Thoracic aorta (tissue), 2 donors: ENCODE measurements around the gene PIAS2. TPM values are rescaled to one million over a fixed set of nuclear protein-coding genes. Genes with fewer than 3 reads are reported as not detected.

ENCODE experiments used
- ATAC-seq: fragments of 150-250 bp; one replicate; pipeline ENCODE4 v1.8.0; 2017; ENCODE audit warnings: low read depth; ENCODE audit not compliant: insufficient number of reproducible peaks, low FRiP score
- DNase-seq: peaks from one replicate; pipeline ENCODE4 v3.0.0-alpha.2; 2020; ENCODE audit warnings: low spot score
- H3K27ac ChIP-seq, 2 donors: fragments of 200-600 bp; sonication (generic); 1 replicate in 1 of 2; 2 replicates in 1 of 2; pipeline ENCODE4 v1.5.1; 2016; ENCODE audit warnings: mild to moderate bottlenecking in 2 of 2, moderate library complexity in 2 of 2
- H3K27me3 ChIP-seq: fragments of 200-600 bp; sonication (generic); replicated peaks from 2 replicates; pipeline ENCODE4 v1.6.0; 2016; ENCODE audit warnings: mild to moderate bottlenecking; ENCODE audit not compliant: insufficient read depth
- H3K36me3 ChIP-seq: fragments of 200-600 bp; sonication (generic); one replicate; pipeline ENCODE4 v1.5.1; 2016
- H3K4me1 ChIP-seq, 2 donors: fragments of 200-600 bp; sonication (generic); 1 replicate in 1 of 2; 2 replicates in 1 of 2; pipeline versions ENCODE4 v1.5.1 to v1.6.0; 2016; ENCODE audit warnings: low read depth in 2 of 2, mild to moderate bottlenecking in 1 of 2; ENCODE audit not compliant: control insufficient read depth in 1 of 2
- H3K4me3 ChIP-seq: fragments of 200-600 bp; sonication (generic); 2 replicates; pipeline ENCODE4 v1.5.1; 2016; ENCODE audit warnings: mild to moderate bottlenecking
- H3K9me3 ChIP-seq: fragments of 200-600 bp; sonication (generic); 2 replicates; pipeline ENCODE4 v1.5.1; 2016
- total RNA-seq, 2 donors: library from RNA; depleted of rRNA; stranded (reverse); fragments of >200 nt; gene quantifications; one replicate each; pipeline versions ENCODE4 v1.1.0 to v1.2.3, GENCODE V29; 2016
- TF ChIP-seq, protein P1 (sequence below): fragments of 200-600 bp; sonication (generic); IDR thresholded peaks from one replicate; pipeline ENCODE4 v1.5.1; 2019; ENCODE audit warnings: antibody characterized with exemption

PIAS2 gene
- total RNA-seq, 2 donors from 2014 or later, result 30.6 to 38.2 TPM

DNA sequence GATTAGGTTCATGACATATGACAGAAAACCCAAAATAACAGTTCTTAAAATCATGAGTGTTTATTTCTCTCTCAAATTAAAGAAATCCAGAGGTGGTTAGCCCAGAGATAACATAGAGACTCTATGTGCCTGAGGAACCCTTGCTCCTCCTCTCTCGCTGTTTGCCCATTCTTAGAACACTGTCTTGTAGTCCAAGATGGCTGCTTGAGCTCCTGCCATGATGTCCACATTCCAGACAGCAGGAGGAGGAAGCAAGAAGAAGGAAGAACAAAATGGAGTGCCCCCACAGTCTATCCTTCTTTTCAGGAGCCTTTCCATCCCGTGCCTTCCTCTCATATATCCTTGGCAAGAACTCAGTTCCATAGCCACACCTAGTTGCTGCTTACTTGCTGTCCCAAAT lies 146.6 kb downstream of the PIAS2 start:
- no peak overlapping the region for H3K27ac ChIP-seq
- H3K27me3 ChIP-seq, result no peaks in the 10 kb centered on the region
- TF ChIP-seq, protein P1, sequence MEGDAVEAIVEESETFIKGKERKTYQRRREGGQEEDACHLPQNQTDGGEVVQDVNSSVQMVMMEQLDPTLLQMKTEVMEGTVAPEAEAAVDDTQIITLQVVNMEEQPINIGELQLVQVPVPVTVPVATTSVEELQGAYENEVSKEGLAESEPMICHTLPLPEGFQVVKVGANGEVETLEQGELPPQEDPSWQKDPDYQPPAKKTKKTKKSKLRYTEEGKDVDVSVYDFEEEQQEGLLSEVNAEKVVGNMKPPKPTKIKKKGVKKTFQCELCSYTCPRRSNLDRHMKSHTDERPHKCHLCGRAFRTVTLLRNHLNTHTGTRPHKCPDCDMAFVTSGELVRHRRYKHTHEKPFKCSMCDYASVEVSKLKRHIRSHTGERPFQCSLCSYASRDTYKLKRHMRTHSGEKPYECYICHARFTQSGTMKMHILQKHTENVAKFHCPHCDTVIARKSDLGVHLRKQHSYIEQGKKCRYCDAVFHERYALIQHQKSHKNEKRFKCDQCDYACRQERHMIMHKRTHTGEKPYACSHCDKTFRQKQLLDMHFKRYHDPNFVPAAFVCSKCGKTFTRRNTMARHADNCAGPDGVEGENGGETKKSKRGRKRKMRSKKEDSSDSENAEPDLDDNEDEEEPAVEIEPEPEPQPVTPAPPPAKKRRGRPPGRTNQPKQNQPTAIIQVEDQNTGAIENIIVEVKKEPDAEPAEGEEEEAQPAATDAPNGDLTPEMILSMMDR, result no peak
- no peaks in the 10 kb centered on the region for H3K4me1 ChIP-seq
- H3K4me3 ChIP-seq, result no peak overlapping the region
- DNase-seq (no peak), ATAC-seq (no peak)
- no peaks in the 10 kb centered on the region for H3K36me3 ChIP-seq
- H3K9me3 ChIP-seq, result no peaks in the 10 kb centered on the region

DNA sequence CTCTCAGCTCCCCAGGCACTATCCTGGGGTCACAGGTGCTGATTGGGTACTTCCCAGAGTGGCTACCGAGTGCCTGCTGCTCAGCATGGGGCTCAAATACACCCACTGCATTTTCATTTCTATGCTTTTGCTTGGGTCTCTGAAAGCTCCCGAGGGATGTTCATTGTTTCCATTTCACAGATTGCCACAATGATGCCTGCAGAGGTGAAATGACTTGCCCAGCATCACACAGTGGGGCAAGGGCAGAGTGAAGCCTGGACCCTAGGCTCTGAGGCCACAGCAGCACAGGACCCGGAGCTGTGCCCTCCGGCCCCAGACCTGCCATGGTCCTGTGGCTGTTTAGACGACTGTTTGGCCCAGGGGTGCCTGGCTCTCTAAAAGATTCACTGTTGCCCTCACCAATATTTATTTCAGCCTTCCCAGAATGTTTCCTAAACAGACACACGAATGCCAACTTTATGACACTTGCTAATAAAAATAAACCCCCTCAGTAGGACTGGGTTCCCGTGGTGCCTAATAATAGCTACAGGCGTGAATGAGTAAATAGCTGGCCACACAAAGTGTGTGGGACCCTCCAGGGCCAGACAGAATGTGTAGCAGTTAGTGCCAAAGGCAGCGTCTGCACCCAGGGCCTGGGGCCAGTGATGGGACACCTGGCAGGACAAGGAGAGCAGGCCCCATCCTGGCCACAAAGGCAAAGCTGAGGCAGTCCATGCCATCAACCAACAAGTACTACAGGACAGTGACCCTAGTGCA lies 149.0 kb downstream of the PIAS2 start:
- Histone ChIP-seq H3K9me3 (no peaks in the 10 kb centered on the region), H3K4me3 (no peak overlapping the region), H3K36me3 (no peaks in the 10 kb centered on the region), H3K27me3 (no peaks in the 10 kb centered on the region), H3K4me1 (no peaks in the 10 kb centered on the region), H3K27ac (no peak overlapping the region)
- DNase-seq, result no peak
- TF ChIP-seq, protein P1, result no peak
- ATAC-seq, result no peak

DNA sequence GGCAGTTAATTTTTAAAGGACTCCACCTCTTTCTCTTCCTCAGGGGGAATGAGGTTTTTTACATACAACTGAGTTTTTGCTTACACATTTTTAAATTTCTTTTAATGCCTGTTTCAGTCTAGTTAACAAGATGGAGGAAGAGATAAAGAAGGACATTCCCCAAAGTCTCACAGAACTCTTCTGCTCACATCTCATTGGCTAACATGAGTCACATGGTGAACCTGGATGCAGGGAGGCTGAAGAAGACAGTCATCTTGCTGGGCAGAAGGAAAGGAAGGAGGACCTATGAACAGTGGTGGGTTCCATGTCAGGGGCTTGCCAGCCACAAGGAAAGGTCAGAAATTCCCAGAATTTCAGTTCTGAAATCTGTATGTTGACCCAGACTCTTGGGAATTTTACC lies 150.1 kb downstream of the PIAS2 start:
- no peak for DNase-seq
- no peak for ATAC-seq
- Histone ChIP-seq H3K36me3 (no peaks in the 10 kb centered on the region), H3K27ac (no peak overlapping the region), H3K9me3 (no peaks in the 10 kb centered on the region), H3K4me3 (no peak overlapping the region), H3K4me1 (no peaks in the 10 kb centered on the region), H3K27me3 (no peaks in the 10 kb centered on the region)
- TF ChIP-seq, protein P1, result no peak

DNA sequence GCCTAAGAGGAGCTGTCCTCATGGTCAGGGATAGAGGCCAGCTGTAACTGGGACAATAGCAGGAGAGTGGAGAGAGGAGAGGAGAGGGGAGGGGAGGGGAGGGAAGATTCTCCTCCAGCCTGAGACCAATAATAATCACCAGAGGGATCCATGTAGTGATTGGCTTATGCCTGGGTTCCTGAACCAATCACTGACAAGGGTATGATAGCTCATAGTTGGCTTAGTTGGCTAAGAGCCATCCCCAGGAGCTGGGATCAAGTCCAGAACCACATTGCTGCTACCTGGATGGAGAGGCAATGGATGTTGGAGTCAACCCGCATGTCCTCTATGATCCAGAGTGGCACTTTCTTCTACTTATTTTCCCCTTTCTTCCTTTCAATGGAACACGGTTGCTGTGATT lies 152.7 kb downstream of the PIAS2 start:
- Histone ChIP-seq H3K27me3 (no peaks in the 10 kb centered on the region), H3K36me3 (no peaks in the 10 kb centered on the region), H3K9me3 (no peaks in the 10 kb centered on the region), H3K27ac (no peak overlapping the region), H3K4me1 (no peaks in the 10 kb centered on the region), H3K4me3 (no peak overlapping the region)
- TF ChIP-seq, protein P1, result no peak
- no peak for DNase-seq
- no peak for ATAC-seq

DNA sequence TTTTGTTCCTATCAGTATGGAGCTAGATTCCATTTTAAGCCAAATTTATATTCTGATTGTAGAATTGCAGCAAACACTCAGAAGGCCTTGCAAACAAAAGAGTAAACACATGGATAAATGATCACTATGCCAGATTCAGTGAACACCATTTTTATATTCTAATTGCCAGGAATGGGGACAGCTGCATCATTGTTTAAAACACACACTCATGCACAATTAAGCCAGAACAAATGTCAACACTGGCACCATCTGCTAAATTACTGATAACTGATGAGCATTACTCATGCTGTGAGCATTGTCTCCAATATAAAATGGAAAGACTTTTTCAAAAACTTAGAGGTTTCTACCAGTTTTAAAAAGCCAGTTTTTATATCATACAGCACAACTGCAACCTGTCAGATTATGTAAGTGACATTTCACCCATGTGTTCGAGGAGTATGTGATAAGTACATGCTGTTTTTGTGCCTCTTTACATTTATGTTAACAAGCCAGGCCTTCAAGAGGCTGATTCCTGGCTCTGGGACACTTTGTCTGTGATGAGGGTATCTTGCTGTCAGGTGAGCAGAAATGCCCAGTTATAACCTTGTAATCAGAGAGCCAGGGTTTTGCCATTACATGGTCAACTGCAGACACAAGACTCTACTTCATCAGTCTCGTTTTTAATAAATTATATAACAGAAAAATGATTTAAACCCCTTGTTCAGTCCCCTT lies 156.1 kb downstream of the PIAS2 start:
- H3K27ac ChIP-seq, result no peak overlapping the region
- no peak for ATAC-seq
- no peak for DNase-seq
- H3K27me3 ChIP-seq, result no peaks in the 10 kb centered on the region
- H3K4me3 ChIP-seq, result no peak overlapping the region
- H3K4me1 ChIP-seq, result peaks cover 8 to 20% of the 10 kb centered on the region in 2 donors
- TF ChIP-seq, protein P1, result no peak
- no peaks in the 10 kb centered on the region for H3K36me3 ChIP-seq
- H3K9me3 ChIP-seq, result no peaks in the 10 kb centered on the region
